ENCODE measurements around the gene TEKT4. TPM values are rescaled to one million over a fixed set of nuclear protein-coding genes. Genes with fewer than 3 reads are reported as not detected.
"Not testable (repeated sequence)": the region's sequence is repeated elsewhere in the genome, so short reads cannot be mapped to it uniquely, and the experiment has no call there.

Gene TEKT4
- total RNA-seq, 4 donors from 2014 or later, result 0.22 to 0.88 (median 0.27) TPM; not detected in 1

DNA sequence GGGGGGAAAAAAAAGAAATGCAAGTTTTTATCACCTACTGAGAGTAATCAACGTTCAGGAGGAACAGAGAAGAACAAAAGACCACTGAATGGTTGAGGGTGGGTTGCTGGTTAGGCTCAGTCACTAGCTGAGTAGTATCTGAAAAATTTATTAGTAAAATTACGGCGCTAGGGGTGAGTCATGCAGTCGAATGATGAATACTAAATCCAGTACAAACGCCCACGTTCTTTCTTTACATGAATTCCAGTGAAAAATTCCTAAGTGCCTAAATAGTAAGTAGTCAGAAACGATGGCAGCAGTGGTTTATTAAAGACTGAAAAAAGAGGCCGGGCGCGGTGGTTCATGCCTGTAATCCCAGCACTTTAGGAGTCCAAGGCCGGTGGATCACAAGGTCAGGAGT is 52.0 kb downstream of the TEKT4 start:
- TF ChIP-seq, protein P1, sequence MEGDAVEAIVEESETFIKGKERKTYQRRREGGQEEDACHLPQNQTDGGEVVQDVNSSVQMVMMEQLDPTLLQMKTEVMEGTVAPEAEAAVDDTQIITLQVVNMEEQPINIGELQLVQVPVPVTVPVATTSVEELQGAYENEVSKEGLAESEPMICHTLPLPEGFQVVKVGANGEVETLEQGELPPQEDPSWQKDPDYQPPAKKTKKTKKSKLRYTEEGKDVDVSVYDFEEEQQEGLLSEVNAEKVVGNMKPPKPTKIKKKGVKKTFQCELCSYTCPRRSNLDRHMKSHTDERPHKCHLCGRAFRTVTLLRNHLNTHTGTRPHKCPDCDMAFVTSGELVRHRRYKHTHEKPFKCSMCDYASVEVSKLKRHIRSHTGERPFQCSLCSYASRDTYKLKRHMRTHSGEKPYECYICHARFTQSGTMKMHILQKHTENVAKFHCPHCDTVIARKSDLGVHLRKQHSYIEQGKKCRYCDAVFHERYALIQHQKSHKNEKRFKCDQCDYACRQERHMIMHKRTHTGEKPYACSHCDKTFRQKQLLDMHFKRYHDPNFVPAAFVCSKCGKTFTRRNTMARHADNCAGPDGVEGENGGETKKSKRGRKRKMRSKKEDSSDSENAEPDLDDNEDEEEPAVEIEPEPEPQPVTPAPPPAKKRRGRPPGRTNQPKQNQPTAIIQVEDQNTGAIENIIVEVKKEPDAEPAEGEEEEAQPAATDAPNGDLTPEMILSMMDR (IDR thresholded peaks at IDR 0.05), result no peak
- WGBS, 2 donors, result 80 to 82% methylated on average over 11 of the region's 11 CpGs
- intact Hi-C loops (cut with DNase I), result no loop called here

DNA sequence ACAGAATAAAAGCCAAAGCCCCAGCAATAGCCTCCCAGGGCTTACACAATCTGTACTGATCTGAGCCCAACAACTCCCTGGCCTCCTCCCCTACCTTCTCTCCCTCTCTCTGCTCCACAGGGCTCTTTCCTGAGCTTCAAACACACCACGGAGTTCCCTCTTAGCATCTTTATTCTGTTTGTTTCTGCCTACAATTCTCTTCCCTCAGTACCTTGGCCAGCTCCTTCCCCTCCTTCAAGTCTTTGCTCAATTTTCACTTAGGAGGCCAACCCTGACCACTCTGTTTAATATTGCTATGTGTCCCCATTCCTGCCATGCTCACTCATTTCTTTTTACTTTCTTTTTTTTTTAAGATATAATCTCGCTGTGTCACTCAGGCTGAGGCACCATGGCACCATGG is 53.8 kb downstream of the TEKT4 start:
- H3K4me1 ChIP-seq; H3K27me3 ChIP-seq; H3K4me3 ChIP-seq (replicated peaks in 1 of 3); intact Hi-C loops (cut with DNase I); H3K36me3 ChIP-seq; H3K9me3 ChIP-seq; H3K27ac ChIP-seq; DNase-seq: not testable (repeated sequence)
- WGBS, 2 donors, result 22 to 25% methylated on average over 2 of the region's 2 CpGs

More for the DNA sequence above, 52.0 kb downstream of the TEKT4 start:
- no peaks in the 10 kb centered on the region for H3K27me3 ChIP-seq
- H3K9me3 ChIP-seq, result no peaks in the 10 kb centered on the region
- no peak for DNase-seq
- no peak overlapping the region for H3K27ac ChIP-seq
- no peaks in the 10 kb centered on the region for H3K4me1 ChIP-seq
- H3K36me3 ChIP-seq, result no peaks in the 10 kb centered on the region
- no peak overlapping the region for H3K4me3 ChIP-seq (replicated peaks in 1 of 3)

Small RNAs within 50 kb of the gene (small RNA-seq; reads per million reads assigned to genes)
- not detected for gene RNU6-1320P

Other genes starting within 250 kb of the TEKT4 start
- 10 to 100 TPM in 3 of 4 donors, 1 to 10 TPM in 1; 5.6 to 19.3 (median 13.3) TPM for gene MAL, start 154.3 kb downstream of the TEKT4 start, total RNA-seq

Data from thyroid gland (tissue), 4 donors.